AG04450 (cell line): Measurements from ENCODE around the gene CMPK1. TPM values are rescaled to one million over a fixed set of nuclear protein-coding genes. Genes with fewer than 3 reads are reported as not detected.
A peak's percentile ranks its signal among the peaks of the same experiment; 100 is the strongest.
"Not testable (repeated sequence)": the region's sequence is repeated elsewhere in the genome, so short reads cannot be mapped to it uniquely, and the experiment has no call there.

Source experiments
- CTCF ChIA-PET: fragments of 300-600, 350-600 bp; formaldehyde crosslinking; extraction: SDS; loops from one replicate; lab custom pipeline; 2022; ENCODE audit warnings: antibody characterized with exemption, inconsistent platforms; lab: Charles Lee
- POLR2A ChIA-PET: fragments of 350-600 bp; formaldehyde crosslinking; extraction: SDS; loops from one replicate; lab custom pipeline; 2021; ENCODE audit warnings: antibody characterized with exemption, inconsistent platforms; lab: Yijun Ruan, JAX
- DNase-seq: peaks from one replicate; pipeline ENCODE4 v3.0.0-alpha.2; 2011; ENCODE audit warnings: low read depth, low spot score
- H3K27ac ChIP-seq: one replicate; pipeline ENCODE4 v1.5.1; 2012; ENCODE audit warnings: low read depth, low read length, control low read depth
- H3K27me3 ChIP-seq: one replicate; pipeline ENCODE4 v1.6.0; 2012; ENCODE audit warnings: low read length; ENCODE audit not compliant: control insufficient read depth, insufficient read depth
- H3K4me3 ChIP-seq: 2 replicates; pipeline ENCODE4 v1.5.1; 2011; ENCODE audit warnings: mild to moderate bottlenecking, low read depth, low read length, control low read depth
- H3K9me3 ChIP-seq: 2 replicates; pipeline ENCODE4 v1.5.1; 2012; ENCODE audit warnings: low read length; ENCODE audit not compliant: control insufficient read depth, insufficient read depth
- CTCF ChIP-seq: IDR thresholded peaks from 2 replicates; pipeline ENCODE4 v1.5.1; 2011; ENCODE audit warnings: low read depth, low read length, control low read depth, inconsistent platforms
- polyA plus RNA-seq: library from polyadenylated mRNA; depleted of rRNA; stranded (reverse); fragments of >200 nt; gene quantifications from 2 replicates; pipeline ENCODE4 v1.2.3, GENCODE V29; 2011

Gene CMPK1
- polyA plus RNA-seq, 1 experiment: 68.7 TPM

GRCh38 chr1:47334765-47335435 lies 1.3 kb downstream of the CMPK1 start:
- POLR2A ChIA-PET: interaction anchor here (0.5 to 2.3 kb wide), 4 partner anchors 11 to 78 kb away, joined by 3 to 23 read pairs (median 5); partner anchors contain the start of gene STIL
- no peak for DNase-seq
- no peak for TF ChIP-seq CTCF
- Histone ChIP-seq H3K9me3 (no peaks in the 10 kb centered on the region; the same call in 1 of the 2 replicates), H3K27ac (peak overlapping the region; percentile 90), H3K27me3 (no peaks in the 10 kb centered on the region), H3K4me3 (peak overlapping the region; percentile 93)
- CTCF ChIA-PET: interaction anchor here (0.8 to 3.2 kb wide), 3 partner anchors 102 to 156 kb away, joined by 3 to 19 read pairs (median 4); no protein-coding TSS in a partner anchor

- Histone ChIP-seq H3K9me3 (no peaks in the 10 kb centered on the region; the same call in 1 of the 2 replicates), H3K4me3 (no peak overlapping the region), H3K27ac (no peak overlapping the region), H3K27me3 (no peaks in the 10 kb centered on the region)
- no peak for TF ChIP-seq CTCF
- POLR2A ChIA-PET: no interaction called here
- DNase-seq: no peak
- CTCF ChIA-PET: interaction anchor here (1.7 kb wide), 1 partner anchor 51 kb away, joined by 3 read pairs; no protein-coding TSS in a partner anchor
Measured at GRCh38 chr1:47337350-47337749, 3.8 kb downstream of the CMPK1 start.

- TF ChIP-seq CTCF: no peak
- POLR2A ChIA-PET: interaction anchor here (0.7 kb wide), 1 partner anchor 33 kb away, joined by 9 read pairs; no protein-coding TSS in a partner anchor
- CTCF ChIA-PET: interaction anchor here (0.6 to 2.0 kb wide), 9 partner anchors 10 to 372 kb away, joined by 3 to 7 read pairs (median 3); partner anchors contain the start of gene FOXD2
- H3K27ac ChIP-seq: no peak overlapping the region
- H3K4me3 ChIP-seq: no peak overlapping the region
- H3K27me3 ChIP-seq: no peaks in the 10 kb centered on the region
- DNase-seq: no peak
- no peaks in the 10 kb centered on the region; the same call in 1 of the 2 replicates for H3K9me3 ChIP-seq
Measured at GRCh38 chr1:47338249-47339077, 4.9 kb downstream of the CMPK1 start.

- no peak overlapping the region for H3K4me3 ChIP-seq
- no peak overlapping the region for H3K27ac ChIP-seq
- H3K9me3 ChIP-seq: no peaks in the 10 kb centered on the region
- peak; percentile 18 for DNase-seq
- ChIA-PET CTCF (interaction anchor here (0.5 to 2.0 kb wide), 10 partner anchors 17 to 369 kb away, joined by 3 to 8 read pairs (median 4); partner anchors contain the start of gene FOXD2), POLR2A (interaction anchor here (0.7 to 1.1 kb wide), 2 partner anchors 26 to 89 kb away, joined by 3 read pairs; partner anchors contain the start of gene STIL)
- TF ChIP-seq CTCF: no peak
- no peaks in the 10 kb centered on the region for H3K27me3 ChIP-seq
Measured at GRCh38 chr1:47340227-47340626, 6.6 kb downstream of the CMPK1 start.

- H3K27me3 ChIP-seq, H3K9me3 ChIP-seq, H3K4me3 ChIP-seq, POLR2A ChIA-PET, DNase-seq, H3K27ac ChIP-seq: not testable (repeated sequence)
- CTCF ChIA-PET: interaction anchor here (1.0 kb wide), 1 partner anchor 169 kb away, joined by 3 read pairs; no protein-coding TSS in a partner anchor
Measured at GRCh38 chr1:47346979-47347378, 13.4 kb downstream of the CMPK1 start.
